Measurements from ENCODE around the gene CBX4. TPM values are rescaled to one million over a fixed set of nuclear protein-coding genes. Genes with fewer than 3 reads are reported as not detected.

Gene CBX4
- total RNA-seq, 2 experiments from 2014 or later: 98.9 to 110 TPM

- Histone ChIP-seq H3K4me2 (ENCODE audit: low read length) (no peak overlapping the region), H3K4me3 (ENCODE audit: low read depth, low read length, poor library complexity, severe bottlenecking) (no peak overlapping the region), H3K36me3 (ENCODE audit: insufficient read depth, low read length) (0 out of 2 replicates have a peak, but pooled peaks cover 8% of the 10 kb centered on the region), H4K20me1 (ENCODE audit: insufficient read depth, low read length) (no peaks in the 10 kb centered on the region), H3K4me1 (ENCODE audit: insufficient read depth, low read length, poor library complexity, severe bottlenecking) (no peaks in the 10 kb centered on the region), H3K9me3 (ENCODE audit: low read length) (no peaks in the 10 kb centered on the region), H3K27ac (ENCODE audit: low read depth, low read length, poor library complexity, severe bottlenecking) (no peak overlapping the region), H3K79me2 (ENCODE audit: insufficient read depth, low read depth, low read length) (no peaks in the 10 kb centered on the region), H2AFZ (ENCODE audit: low read length) (no peak overlapping the region), H3K9me2 (ENCODE audit: insufficient read depth, low read length) (no peaks in the 10 kb centered on the region)
- BruUV-seq (replicated peaks): no TSS peak
- DNase-seq (ENCODE audit: low spot score): no peak
- TF ChIP-seq EZH2phosphoT487 (IDR thresholded peaks at IDR 0.05; ENCODE audit: borderline replicate concordance, low read depth, low read length) (no peak), CTCF (conservative IDR thresholded peaks at IDR 0.05; ENCODE audit: low read length) (no peak)
- ChIA-PET POLR2A (no interaction called here), CTCF (ENCODE audit: unreplicated experiment) (no interaction called here)
- intact Hi-C loops (cut with micrococcal nuclease; ENCODE audit: unreplicated experiment): loop anchor here (2.0 kb wide), 2 partner anchors 128 to 182 kb away; no protein-coding TSS in a partner anchor
These were observed 50.8 kb downstream of the CBX4 start for GRCh38 chr17:79788455-79788854.

GRCh38 chr17:79786930-79787643, 52.2 kb downstream of the CBX4 start:
- no peak for DNase-seq (ENCODE audit: low spot score)
- H3K36me3 ChIP-seq (ENCODE audit: insufficient read depth, low read length): 0 out of 2 replicates have a peak, but pooled peaks cover 8% of the 10 kb centered on the region
- no peak overlapping the region for H2AFZ ChIP-seq (ENCODE audit: low read length)
- H3K4me1 ChIP-seq (ENCODE audit: insufficient read depth, low read length, poor library complexity, severe bottlenecking): peaks cover 1% of the 10 kb centered on the region
- H3K27ac ChIP-seq (ENCODE audit: low read depth, low read length, poor library complexity, severe bottlenecking): no peak overlapping the region
- no peak overlapping the region for H3K4me2 ChIP-seq (ENCODE audit: low read length)
- TF ChIP-seq EZH2phosphoT487 (IDR thresholded peaks at IDR 0.05; ENCODE audit: borderline replicate concordance, low read depth, low read length): no peak
- no peak for TF ChIP-seq CTCF (conservative IDR thresholded peaks at IDR 0.05; ENCODE audit: low read length)
- no peaks in the 10 kb centered on the region for H3K79me2 ChIP-seq (ENCODE audit: insufficient read depth, low read depth, low read length)
- intact Hi-C loops (cut with micrococcal nuclease; ENCODE audit: unreplicated experiment): no loop called here
- POLR2A ChIA-PET: interaction anchor here (0.6 to 1.4 kb wide), 3 partner anchors 98 to 210 kb away, joined by 3 read pairs; no protein-coding TSS in a partner anchor
- CTCF ChIA-PET (ENCODE audit: unreplicated experiment): no interaction called here
- no peak overlapping the region for H3K4me3 ChIP-seq (ENCODE audit: low read depth, low read length, poor library complexity, severe bottlenecking)
- no peaks in the 10 kb centered on the region for H3K9me2 ChIP-seq (ENCODE audit: insufficient read depth, low read length)
- no TSS peak for BruUV-seq (replicated peaks)
- no peaks in the 10 kb centered on the region for H4K20me1 ChIP-seq (ENCODE audit: insufficient read depth, low read length)
- no peaks in the 10 kb centered on the region for H3K9me3 ChIP-seq (ENCODE audit: low read length)

Data from OCI-LY7 (cell line).